ENCODE measurements around the gene RPS6KA2. TPM values are rescaled to one million over a fixed set of nuclear protein-coding genes. Genes with fewer than 3 reads are reported as not detected.

RPS6KA2 gene
- total and polyA plus RNA-seq, 2 donors (not counting 3 experiments of a cell fraction or from before 2014, with no cell fraction given) = 54.5 to 75.8 TPM

- Histone ChIP-seq H3K27ac (ENCODE audit: insufficient read depth, low read depth, low read length) (no peak overlapping the region), H3K4me3 (replicated peaks in 1 of 3; ENCODE audit: insufficient read depth in 1 of 3, low read depth in 1 of 3, low read length in 3 of 3) (no peak overlapping the region), H3K9ac (replicated peaks; ENCODE audit: extremely low read depth, insufficient read depth, low read length) (no peak overlapping the region), H3K9me1 (replicated peaks; ENCODE audit: control insufficient read depth, extremely low read depth, insufficient read depth, low read length) (no peaks in the 10 kb centered on the region), H3K4me2 (ENCODE audit: insufficient read depth, low read length) (no peak overlapping the region), H3K27me3 (ENCODE audit: control insufficient read depth in 2 of 2, insufficient read depth in 2 of 2, low read length in 2 of 2) (no peaks in the 10 kb centered on the region), H4K20me1 (replicated peaks; ENCODE audit: control insufficient read depth, extremely low read depth, insufficient read depth, low read length) (no peaks in the 10 kb centered on the region), H3K4me1 (ENCODE audit: control insufficient read depth, extremely low read depth, insufficient read depth, low read length) (peaks cover 22% of the 10 kb centered on the region), H3K79me2 (ENCODE audit: control insufficient read depth, insufficient read depth, low read length) (peaks cover 3% of the 10 kb centered on the region), H2AFZ (ENCODE audit: low read depth, low read length) (no peak overlapping the region), H3K9me3 (replicated peaks; ENCODE audit: control insufficient read depth, insufficient read depth, low read length) (no peaks in the 10 kb centered on the region), H3K36me3 (ENCODE audit: control insufficient read depth in 2 of 2, extremely low read depth in 1 of 2, insufficient read depth in 2 of 2, low read length in 2 of 2) (peaks cover 2 to 9% of the 10 kb centered on the region in 2 experiments)
- no TSS peak for BruUV-seq (replicated peaks)
- intact Hi-C loops (cut with micrococcal nuclease) = no loop called here
- DNase-seq (ENCODE audit: low read depth, low spot score) (no peak), FAIRE-seq (no peak)
- dilution Hi-C loops (cut with MboI; ENCODE audit: extremely low pct_ligation_motif_present, low sequenced_read_pairs) = no loop called here
- POLR2A ChIA-PET = no interaction called here
- CTCF ChIA-PET = no interaction called here
- TF ChIP-seq MAX (IDR thresholded peaks at IDR 0.05; ENCODE audit: insufficient read depth, insufficient read length) (no peak), FOS (IDR thresholded peaks at IDR 0.05; ENCODE audit: borderline replicate concordance, insufficient read depth, low read length) (no peak), POLR2AphosphoS5 (IDR thresholded peaks at IDR 0.05; ENCODE audit: insufficient read depth, low read depth, low read length) (no peak), MYC (IDR thresholded peaks at IDR 0.05; ENCODE audit: low read depth, low read length) (no peak), EZH2 (IDR thresholded peaks at IDR 0.05; ENCODE audit: borderline replicate concordance, low read depth, low read length, severe bottlenecking) (no peak), GATA2 (IDR thresholded peaks at IDR 0.05; ENCODE audit: insufficient read depth, insufficient read length, low read depth, low read length) (no peak), POLR2A (IDR thresholded peaks at IDR 0.05; ENCODE audit: low read depth, low read length) (no peak), JUN (IDR thresholded peaks at IDR 0.05; ENCODE audit: borderline replicate concordance, insufficient read depth, insufficient read length, low read depth) (no peak), CTCF (IDR thresholded peaks at IDR 0.05; ENCODE audit: extremely low read depth in 1 of 2, insufficient read depth in 1 of 2, low read depth in 1 of 2, low read length in 2 of 2) (no peak)
Measured at GRCh38 chr6:166565084-166565967, 61.7 kb downstream of the RPS6KA2 start.

All from endothelial cell of umbilical vein (primary cell).